ENCODE data around the gene STRIP1. TPM values are rescaled to one million over a fixed set of nuclear protein-coding genes. Genes with fewer than 3 reads are reported as not detected.
A peak's percentile ranks its signal among the peaks of the same experiment; 100 is the strongest.
"Not testable (repeated sequence)": the region's sequence is repeated elsewhere in the genome, so short reads cannot be mapped to it uniquely, and the experiment has no call there.

Gene STRIP1
- total RNA-seq, 2 donors from 2014 or later: 34.0 to 38.2 TPM

DNA sequence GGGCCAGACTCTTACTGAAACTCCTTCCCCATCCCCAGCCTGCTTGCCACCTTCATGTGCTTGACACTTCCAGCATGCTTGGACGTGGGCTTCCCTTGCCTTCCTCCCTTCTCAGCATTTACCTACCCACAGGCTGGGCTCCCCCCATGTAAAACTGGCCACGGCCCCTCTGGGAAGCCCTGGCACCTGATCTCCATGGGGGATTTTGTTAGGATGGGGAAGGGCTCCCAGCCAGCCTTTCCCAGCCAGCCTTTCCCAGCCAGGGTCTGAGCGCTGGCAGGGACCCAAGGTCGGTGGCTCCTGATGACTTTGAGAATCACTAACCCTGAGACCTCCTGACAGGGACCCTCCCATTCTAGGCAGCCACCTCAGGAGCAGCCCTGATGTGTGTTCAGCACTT lies 29.4 kb downstream of the STRIP1 start:
- no peak for DNase-seq
- ATAC-seq: no peak
- intact Hi-C loops (cut with DNase I, micrococcal nuclease): no loop called here

DNA sequence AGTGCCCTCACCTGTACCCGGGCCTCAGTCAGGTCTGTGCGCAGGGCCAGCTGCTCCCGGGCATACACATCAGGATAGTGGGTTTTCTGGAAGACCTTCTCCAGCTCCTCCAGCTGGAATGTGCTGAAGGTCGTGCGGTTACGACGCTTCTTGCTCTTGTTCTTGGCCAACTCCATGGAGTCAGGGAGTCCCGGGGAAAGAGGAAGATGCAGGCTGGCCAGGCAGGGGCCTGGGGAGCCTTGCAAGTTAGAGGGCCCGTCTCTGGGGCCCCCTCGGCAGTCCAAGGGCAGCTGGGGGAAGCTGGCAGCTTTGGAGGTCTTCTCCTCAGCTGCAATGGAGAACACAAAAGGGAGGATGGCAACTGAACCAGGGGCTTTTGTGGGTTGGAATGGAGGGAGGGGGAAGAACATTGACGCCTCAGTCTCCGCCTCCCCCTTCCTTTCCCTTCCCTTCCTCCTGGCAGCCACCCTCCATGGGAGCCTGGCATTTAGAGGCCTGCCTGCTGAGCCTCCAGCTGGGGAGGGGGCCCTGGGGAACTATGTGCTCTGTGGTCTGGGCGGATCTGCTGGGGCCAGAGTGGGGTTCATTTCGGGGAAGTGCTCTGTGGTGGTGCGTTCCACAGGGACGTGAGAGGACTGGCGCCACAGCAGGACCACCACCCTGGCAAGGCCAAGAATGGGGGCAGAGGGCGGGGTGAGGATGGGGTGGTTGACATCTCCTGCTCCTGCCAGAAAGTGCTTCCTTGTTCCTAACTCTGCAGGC lies 30.3 kb downstream of the STRIP1 start:
- no peak for ATAC-seq
- DNase-seq: no peak
- intact Hi-C loops (cut with DNase I, micrococcal nuclease): no loop called here

DNA sequence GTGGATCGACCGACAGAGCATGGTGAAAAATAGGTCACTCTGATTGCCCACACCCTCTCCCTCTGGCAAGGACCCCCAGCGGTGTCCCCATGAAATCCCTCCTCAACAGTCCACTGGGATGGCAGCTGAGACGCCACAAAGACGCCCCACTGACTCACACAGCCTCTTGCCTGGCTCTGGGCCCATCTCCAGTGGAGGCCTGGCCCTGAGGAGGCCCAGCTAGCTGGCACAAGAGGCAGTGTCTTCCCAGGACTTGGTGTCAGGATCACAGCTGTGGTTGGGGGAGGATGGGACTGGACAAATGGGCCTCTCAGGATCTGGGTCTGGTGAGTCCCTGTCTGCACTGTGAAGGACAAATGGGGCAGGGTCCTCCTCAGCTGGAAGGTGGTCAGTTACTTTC lies 31.4 kb downstream of the STRIP1 start:
- DNase-seq (no peak), ATAC-seq (no peak)
- intact Hi-C loops (cut with DNase I, micrococcal nuclease): no loop called here

DNA sequence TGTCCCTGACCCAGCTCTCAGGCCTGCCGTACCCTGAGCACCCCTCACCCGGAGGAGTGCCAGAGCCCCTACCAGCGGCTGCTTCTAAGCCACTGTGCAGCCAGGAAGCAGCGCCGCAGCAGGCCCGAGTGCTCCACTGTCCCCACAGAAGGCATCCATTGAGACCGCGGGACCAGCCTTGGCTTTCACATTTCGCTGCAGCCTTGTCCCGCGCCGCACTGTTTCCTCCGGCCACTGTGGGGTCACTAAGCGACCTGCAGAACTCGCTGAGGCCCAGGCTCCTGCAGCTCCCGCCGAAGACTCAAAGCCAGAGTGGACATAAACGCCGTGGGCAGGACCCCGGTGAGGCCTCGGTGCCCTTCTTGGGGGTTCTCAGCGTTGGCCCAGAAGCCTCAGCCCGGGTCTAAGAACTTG lies 33.1 kb downstream of the STRIP1 start:
- DNase-seq: no peak
- intact Hi-C loops (cut with DNase I, micrococcal nuclease): no loop called here

DNA sequence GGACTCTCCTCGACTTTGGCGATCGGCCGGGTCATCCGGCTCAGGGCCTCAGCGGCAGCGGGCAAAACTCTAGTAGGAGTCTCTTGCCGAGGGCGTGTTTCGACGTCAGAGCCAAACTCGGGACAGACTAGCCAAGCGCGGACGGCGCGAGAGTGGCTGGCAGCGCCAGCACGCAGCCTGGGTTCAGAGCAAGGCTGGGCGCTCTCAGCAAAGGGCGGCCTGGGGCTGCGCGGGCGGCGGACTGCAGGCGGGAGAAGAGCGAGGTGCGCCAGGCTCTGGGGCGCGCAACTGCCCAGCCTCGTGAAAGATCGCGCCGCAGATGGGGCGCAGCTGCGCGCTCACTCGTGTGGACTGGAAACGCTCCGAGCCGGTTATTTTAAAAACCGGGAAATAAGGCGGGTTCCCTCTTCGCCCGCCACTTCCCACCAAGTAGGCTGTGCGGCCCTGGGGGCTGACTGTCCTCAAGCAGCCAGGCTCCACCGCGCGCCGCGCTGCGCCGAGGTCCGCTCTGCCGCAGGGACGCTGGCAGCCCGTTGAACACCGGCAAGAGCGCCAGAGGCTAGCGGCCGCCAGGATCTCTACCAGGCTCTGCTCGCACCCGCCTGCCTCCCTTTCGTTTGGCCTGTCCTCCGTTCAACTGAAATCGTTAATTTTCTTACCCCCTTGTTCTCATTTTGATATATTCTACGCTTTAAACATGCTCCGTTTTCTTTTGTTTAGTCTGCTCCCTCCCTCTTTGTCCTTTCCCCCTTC lies 33.6 kb downstream of the STRIP1 start:
- intact Hi-C loops (cut with DNase I, micrococcal nuclease): no loop called here
- no peak for DNase-seq
- ATAC-seq: peak; percentile 19

More for the DNA sequence above, 33.1 kb downstream of the STRIP1 start:
- no peak for ATAC-seq

DNA sequence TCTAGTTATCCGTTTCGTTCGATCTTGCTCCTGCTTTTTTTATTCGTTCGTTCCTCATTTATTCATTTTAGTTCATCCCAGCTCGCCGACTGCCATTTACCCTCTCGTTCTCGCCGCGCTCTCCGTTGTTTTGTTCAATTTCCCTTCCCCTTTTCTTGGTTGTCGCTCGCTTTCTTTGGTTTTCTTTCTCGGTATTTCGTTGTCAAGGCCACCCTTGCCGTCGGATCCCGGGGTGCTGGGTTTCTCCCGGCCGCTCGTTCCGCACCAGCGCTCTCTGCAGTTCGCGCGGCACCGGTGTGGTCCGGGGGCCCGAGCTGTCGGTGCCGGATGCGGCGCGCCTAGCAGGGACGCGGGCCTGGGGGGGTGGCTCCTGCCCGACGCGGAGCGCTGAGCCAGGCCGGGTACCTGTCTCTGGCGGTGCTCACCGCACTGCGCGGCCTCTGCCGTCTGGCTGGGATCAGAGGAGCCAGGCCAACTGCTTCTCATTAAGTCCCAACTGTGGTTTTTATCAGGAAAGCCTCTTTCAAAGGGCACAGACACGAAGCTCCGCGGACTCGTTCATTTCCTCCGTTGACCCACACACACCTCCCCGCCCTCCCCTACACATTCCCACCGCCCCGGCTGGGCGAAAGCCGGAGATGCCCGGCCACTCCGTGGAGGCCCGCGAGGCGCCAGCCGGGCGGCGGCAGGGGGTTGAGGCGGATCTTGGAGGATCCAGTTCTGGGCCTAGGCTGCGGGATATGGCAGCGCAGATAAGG lies 34.4 kb downstream of the STRIP1 start:
- intact Hi-C loops (cut with DNase I, micrococcal nuclease): no loop called here
- ATAC-seq (peak; percentile 27), DNase-seq (no peak)

DNA sequence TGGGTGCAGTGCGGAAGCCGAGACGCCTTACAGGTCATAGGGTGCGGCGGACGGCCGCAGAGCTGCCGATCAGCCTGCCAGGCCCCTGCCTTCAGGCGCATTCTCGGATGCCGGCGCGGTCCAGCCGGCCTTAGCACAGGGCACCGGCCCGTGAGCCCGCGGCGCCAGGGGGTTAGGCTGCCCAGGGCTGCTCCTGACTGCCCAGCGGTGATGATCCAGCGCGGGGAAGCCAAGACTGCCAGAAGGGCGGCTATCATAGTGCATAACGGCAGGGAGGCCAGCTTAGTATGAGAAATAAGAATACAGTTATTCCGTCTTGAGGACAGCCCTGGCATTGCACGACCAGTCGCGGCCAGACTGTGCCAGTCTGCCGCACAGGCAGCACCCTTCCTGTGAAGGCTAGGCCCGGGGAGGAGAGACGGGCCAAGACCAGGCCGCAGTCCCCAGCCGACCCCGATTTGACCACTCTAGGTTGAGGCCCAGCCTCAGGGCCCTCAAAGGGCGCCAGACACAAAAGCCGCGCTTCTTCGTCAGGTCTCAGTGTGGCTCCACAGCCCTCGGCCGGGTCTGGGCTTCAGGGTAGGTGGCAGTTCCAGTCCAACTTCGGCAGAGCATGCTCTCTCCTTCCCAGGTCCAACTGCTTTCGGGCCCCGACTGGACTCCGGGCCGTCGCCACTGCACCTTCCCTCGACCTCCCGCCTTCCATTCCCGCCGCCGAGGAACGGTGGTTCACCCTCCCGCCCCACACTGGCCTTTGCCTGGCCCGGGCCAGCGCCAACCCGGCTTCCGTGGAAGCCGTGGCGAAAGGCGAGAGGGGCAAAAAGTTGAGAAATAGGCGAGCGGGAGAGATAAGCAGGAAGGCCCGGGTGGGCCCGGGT lies 35.2 kb downstream of the STRIP1 start:
- intact Hi-C loops (cut with DNase I, micrococcal nuclease): no loop called here
- DNase-seq: no peak
- peak; percentile 43 for ATAC-seq

DNA sequence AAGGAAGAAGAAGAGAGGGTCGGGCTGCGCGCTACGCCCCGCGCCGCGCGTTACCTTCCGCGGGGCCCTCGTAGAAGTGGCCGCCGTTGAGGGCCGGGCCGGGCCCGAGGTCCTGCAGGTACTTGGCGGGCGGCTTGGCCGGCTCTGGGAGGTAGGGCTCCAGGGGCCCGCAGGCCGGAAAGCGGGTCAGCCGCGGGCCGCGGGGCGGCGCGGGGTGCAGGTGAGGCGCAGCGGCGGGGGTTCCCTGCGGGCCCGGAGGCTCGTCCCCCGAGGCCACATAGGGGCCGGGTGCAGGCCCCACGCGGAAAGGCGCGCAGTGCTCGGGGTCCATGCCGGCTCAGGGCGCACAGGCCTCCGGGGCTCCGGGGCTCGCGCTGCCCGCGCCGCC lies 35.9 kb downstream of the STRIP1 start:
- no peak for DNase-seq
- intact Hi-C loops (cut with DNase I, micrococcal nuclease): no loop called here
- peak; percentile 18 for ATAC-seq

DNA sequence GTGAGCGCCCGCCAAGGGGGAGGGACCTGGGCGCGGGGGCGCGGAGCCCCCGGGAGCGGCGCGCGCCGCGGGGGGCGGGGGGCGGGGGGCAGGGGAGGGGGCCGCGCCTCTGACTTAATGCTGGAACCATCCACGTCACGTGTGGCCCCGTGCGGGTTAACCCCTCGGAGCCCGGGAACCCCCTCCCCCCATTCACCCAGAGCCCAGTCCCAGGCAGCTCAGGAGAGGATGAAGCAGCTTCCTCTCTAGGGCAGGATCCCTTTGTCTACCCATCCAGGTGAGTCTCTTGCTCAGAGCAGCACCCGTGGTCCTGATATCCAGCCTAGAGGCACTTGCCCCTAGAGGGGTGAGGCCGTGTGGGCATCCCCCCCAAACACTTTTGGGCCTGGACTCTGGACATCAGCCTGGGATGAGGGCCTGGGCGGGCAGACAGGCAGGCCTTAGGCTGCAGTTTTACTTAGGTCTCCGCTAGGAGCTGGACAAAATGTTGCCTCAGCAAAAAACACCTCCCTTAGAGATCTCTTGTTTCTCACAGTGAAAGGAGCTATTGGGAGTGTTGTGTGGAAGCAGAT lies 36.3 kb downstream of the STRIP1 start, which contains the start of gene ALX3:
Gene ALX3 (minus strand): TSS at position 2 of the 572 bp plus-strand sequence. CDS start 60 bp downstream, outside the sequence.
- intact Hi-C loops (cut with DNase I, micrococcal nuclease): no loop called here
- ATAC-seq (no peak), DNase-seq (no peak)

DNA sequence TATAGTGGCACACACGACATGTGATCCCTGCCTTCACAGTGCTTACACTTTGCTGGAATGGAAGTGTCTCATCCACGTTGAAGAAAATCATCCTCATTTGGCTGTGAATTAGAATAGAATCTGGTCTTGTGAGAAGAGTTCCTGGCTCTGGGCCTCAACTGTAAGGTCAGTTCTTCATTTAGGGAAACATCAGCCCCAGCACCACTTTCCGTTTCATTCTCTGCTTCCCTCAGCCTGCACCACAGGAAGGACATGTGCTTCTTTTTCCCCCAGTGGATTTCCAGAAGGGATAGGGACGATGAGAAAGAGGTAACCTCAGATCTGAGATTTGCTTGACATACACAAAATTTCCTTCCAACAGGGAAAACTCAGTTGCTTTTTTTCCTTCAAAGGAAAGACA lies 39.7 kb downstream of the STRIP1 start:
- intact Hi-C loops (cut with DNase I, micrococcal nuclease): no loop called here
- ATAC-seq: no peak
- no peak for DNase-seq

DNA sequence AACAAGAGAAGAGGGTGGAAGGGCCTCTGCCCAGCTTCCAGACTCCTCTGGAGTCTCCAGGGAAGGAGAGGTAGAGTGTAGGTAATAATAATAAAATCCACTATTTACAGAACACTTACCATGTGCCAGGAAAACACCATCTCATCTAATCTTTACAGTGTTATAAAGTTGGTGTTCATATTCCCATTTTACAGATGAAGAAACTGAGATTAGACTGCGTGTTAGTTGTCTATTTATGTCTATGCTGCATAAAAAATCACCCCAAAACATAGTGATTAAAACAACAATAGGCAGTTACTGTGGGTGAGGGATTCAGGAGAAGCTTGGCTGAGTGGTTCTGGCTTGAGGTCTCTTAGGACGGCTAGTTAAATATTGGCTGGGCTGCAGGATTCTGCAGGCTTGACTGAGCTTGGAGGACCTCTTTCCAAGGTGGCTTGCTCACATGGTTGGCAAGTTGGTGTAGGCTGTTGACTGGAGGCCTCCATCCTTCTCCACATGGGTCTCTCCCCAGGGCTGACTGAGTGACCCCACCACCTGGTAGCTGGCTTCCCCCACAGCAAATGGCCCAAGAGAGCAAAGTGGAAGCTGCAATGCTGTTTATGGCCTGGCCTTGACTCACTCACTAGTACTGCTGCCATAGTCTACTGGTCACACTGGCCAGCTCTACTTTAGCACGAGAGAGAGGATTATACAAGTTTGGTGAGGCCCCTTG lies 42.5 kb downstream of the STRIP1 start:
- ATAC-seq (no peak), DNase-seq (no peak)
- intact Hi-C loops (cut with DNase I, micrococcal nuclease): no loop called here

DNA sequence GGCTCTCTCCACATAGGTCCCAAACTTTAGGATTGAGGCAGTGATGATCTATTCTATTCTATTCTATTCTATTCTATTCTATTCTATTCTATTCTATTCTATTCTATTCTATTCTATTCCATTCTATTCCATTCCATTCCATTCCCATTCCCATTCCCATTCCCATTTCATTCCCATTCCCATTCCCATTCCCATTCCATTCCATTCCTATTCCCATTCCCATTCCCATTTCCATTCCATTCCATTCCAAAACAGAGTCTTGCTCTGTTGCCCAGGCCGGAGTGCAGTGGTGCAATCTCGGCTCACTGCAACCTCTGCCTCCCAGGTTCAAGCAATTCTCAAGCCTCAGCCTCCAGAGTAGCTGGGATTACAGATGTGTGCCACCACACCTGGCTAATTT lies 45.6 kb downstream of the STRIP1 start:
- ATAC-seq; DNase-seq; intact Hi-C loops (cut with DNase I, micrococcal nuclease): not testable (repeated sequence)

DNA sequence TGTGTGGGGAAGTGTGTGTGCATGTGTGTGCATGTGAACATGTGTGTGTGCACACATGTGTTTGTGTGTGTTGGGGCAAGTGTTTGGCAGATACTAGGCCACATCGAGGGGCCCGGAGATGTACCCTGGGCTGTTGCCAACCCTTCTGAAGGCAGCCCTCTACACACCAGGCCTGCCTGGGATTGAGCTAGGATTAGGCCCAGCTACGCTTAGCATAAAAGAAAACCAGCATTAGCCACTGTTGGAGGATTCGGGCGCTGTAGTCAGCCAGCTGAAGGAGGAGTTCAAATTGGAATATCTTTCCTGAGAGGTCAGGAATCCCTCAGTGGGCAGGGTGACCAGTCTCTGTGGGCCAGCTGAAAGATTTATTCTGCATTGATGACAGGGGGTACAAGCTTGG lies 46.6 kb downstream of the STRIP1 start:
- intact Hi-C loops (cut with DNase I, micrococcal nuclease): no loop called here
- DNase-seq (no peak), ATAC-seq (no peak)

DNA sequence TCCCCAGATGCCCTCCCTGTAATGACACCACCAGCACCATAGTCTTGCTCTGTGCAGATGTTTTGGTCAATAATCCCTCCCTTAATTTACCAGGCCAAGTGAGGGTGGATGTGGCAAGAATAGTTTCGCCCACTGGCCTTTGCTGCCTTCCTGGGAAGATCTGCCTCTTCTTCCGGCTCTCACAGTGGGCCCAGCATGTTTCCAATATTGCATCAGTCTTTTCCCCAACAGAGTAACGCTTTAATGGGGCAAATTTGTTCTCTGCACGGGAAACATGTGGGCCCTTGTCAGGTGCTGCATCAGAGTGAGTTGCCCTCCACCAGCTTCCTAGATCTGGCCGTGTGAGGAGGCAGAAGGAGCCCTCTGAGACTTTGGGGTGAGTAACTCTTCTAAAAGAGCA lies 48.1 kb downstream of the STRIP1 start:
- DNase-seq (no peak), ATAC-seq (no peak)
- intact Hi-C loops (cut with DNase I, micrococcal nuclease): no loop called here

DNA sequence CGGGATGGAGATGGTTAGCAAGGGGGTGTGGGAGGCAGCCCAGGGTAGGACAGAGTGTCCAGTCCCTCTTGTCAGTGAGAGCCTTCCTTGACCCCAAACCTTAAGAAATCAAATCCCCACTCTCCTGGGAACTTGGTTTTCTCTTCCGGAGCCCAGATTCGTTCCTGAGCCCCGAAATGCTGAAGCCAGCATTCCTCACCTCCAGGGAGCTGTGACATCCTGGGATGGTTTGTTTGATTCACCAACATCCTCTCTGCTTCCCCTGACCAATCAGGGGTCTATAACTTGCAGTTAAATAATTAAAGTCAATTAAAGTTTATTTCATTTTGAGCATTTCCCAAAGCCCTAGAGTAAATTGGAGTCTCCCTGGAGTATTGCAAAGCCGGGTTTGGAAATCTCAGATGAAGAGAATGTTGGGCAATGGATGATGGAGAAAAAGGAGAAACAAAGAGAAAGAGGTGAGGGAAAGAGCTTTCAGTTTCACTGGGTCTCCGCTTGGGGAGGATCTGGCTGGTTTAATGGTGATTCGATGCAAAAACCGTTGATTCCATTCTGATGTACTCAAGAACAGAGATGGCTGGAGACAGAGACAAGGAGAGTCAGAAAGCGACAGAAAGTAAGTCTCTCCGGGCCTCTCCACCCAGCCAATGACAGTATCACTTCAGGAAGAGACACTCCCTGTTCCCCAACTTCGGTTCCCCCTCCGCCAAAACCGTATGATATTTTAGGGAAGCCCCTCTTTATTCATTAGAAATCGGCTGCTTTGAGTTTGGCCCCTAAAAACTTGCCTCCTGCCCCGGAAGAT lies 48.8 kb downstream of the STRIP1 start:
- intact Hi-C loops (cut with DNase I, micrococcal nuclease): no loop called here
- ATAC-seq (no peak), DNase-seq (no peak)

DNA sequence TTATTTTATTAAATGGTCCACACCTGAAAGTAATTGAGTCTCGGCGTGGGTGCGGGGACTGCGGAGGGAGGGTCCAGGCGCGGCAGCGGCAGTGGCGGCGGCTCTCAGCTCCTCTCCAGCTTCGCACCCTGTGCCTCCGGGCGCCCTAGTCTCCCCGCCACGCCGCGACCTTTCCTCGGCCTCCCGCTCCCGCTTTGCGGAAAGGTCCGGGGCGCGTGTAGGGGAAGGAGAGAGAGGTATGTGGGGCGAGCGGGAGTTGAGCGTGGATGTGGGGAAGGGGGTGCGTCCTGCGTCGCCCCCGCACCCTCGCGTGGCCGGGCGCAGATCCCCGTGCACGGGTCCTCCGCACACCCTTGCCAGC lies 49.4 kb downstream of the STRIP1 start:
- ATAC-seq (peak; percentile 44), DNase-seq (peak in 1 of 2 donors; percentile 18)
- intact Hi-C loops (cut with DNase I, micrococcal nuclease): no loop called here

Measured in left colon (tissue), 2 donors.